Omental fat pad (tissue), 4 donors: ENCODE measurements around the gene BMP7. TPM values are rescaled to one million over a fixed set of nuclear protein-coding genes. Genes with fewer than 3 reads are reported as not detected.
"Not testable (repeated sequence)": the region's sequence is repeated elsewhere in the genome, so short reads cannot be mapped to it uniquely, and the experiment has no call there.

Source experiments
- ATAC-seq: fragments of 150-250 bp; one replicate; pipeline ENCODE4 v1.9.1; 2016; ENCODE audit warnings: mild to moderate bottlenecking, moderate library complexity; ENCODE audit not compliant: low FRiP score
- DNase-seq: peaks from one replicate; pipeline ENCODE4 v3.0.0-alpha.2; 2019; ENCODE audit warnings: low spot score
- total RNA-seq, 4 donors: library from RNA; depleted of rRNA; stranded (reverse); fragments of >200 nt; gene quantifications; one replicate each; pipeline ENCODE4 v1.1.0, GENCODE V29; 2016
- TF ChIP-seq, protein P1 (sequence below), 3 donors: fragments of 450-650 bp; IDR thresholded peaks; one replicate each; pipeline ENCODE4 v1.5.1; 2016 to 2017; ENCODE audit warnings: antibody characterized with exemption in 3 of 3, mild to moderate bottlenecking in 3 of 3, moderate library complexity in 2 of 3

BMP7 gene
- total RNA-seq, 4 donors from 2014 or later: 0.79 to 5.1 (median 1.7) TPM

DNA sequence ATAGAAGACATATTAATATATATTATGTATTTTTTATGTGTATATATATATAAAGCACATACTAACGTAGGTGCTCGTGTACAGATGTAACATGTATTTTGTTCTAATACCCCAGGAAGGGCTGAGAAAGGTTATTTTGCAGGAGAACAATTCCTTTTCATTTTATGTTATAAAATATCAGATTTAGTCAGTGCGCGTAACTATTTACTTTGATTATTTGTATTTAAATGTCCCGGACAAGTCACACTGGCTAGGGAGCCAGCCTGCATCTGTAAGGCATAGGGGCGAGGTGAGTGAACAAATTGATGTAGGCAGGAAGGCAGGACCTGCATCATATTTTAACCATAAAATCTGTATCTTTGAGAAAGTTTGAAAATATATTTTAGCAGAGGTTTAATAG, 74.1 kb downstream of the BMP7 start:
- TF ChIP-seq, protein P1, sequence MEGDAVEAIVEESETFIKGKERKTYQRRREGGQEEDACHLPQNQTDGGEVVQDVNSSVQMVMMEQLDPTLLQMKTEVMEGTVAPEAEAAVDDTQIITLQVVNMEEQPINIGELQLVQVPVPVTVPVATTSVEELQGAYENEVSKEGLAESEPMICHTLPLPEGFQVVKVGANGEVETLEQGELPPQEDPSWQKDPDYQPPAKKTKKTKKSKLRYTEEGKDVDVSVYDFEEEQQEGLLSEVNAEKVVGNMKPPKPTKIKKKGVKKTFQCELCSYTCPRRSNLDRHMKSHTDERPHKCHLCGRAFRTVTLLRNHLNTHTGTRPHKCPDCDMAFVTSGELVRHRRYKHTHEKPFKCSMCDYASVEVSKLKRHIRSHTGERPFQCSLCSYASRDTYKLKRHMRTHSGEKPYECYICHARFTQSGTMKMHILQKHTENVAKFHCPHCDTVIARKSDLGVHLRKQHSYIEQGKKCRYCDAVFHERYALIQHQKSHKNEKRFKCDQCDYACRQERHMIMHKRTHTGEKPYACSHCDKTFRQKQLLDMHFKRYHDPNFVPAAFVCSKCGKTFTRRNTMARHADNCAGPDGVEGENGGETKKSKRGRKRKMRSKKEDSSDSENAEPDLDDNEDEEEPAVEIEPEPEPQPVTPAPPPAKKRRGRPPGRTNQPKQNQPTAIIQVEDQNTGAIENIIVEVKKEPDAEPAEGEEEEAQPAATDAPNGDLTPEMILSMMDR (IDR thresholded peaks at IDR 0.05): no peak
- DNase-seq (no peak), ATAC-seq (no peak)

DNA sequence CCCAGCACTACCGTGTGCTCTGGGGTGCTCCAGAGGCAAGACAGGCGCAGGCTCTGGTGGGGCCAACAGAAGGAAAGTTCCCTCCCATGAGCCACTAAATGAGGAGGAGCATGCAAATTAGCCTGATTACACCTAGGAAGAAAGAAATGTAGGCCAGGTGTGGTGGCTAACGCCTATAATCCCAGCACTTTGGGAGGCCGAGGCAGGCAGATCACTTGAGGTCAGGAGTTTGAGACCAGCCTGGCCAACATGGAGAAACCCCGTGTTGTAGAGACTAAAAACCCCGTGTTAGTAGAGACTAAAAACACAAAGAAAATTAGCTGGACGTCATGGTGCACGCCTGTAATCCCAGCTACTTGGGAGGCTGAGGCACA, 75.2 kb downstream of the BMP7 start:
- not testable (repeated sequence) for ATAC-seq, DNase-seq

DNA sequence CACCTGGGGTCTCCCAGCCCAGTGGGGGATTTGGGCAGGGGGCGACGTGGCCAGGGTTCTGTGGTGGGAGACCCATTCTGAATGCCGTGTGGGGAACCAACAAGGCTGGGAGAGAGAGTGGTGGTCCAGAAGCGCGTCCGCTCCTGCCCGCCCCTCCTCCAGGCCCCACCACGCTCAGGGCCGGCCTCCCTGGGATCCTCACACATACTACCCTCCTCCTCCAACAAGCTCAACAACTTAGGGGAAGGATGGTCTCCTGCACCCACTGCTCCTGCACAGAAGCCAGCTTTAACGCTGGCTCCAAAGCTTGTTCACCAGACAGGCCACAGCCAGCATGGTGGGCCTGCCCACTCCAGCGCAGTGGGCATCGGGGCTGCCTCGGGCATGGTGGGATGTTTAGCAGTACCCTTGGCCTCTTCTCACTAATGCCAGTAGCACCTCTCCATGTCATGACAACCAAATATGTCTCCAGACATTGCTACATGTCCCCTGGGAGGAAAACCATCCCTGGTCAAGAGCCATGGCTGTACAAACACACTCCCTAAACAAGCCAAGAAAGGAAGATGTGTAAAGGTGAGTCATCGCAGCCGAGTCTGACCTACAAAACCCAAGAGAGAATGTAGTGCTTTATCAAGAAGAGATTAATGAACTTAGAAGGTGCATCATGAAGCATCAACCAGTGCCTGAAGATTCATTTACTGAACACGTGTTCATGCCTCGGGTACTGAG, 75.7 kb downstream of the BMP7 start:
- DNase-seq (no peak), ATAC-seq (no peak)
- TF ChIP-seq, protein P1 (IDR thresholded peaks at IDR 0.05): no peak

DNA sequence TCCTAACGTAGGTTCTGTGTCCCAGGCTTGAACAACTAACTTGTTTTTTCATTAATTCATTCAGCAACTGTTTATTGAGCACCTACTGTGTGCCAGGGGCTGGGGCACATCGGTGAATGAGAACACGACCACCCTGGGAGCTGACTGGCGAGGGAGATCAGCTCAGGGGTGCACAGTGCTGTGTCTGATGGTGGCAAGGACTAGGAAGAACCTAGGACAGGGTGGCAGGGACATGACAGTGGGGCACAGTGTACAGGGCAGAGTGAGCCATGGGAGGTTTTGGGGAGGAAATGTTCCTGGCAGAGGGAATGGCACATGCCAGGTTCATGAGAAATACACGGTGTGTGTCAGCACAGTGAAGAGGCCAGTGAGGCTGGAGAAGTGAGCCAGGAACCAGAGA, 76.7 kb downstream of the BMP7 start:
- TF ChIP-seq, protein P1 (IDR thresholded peaks at IDR 0.05): no peak
- ATAC-seq: no peak
- no peak for DNase-seq

DNA sequence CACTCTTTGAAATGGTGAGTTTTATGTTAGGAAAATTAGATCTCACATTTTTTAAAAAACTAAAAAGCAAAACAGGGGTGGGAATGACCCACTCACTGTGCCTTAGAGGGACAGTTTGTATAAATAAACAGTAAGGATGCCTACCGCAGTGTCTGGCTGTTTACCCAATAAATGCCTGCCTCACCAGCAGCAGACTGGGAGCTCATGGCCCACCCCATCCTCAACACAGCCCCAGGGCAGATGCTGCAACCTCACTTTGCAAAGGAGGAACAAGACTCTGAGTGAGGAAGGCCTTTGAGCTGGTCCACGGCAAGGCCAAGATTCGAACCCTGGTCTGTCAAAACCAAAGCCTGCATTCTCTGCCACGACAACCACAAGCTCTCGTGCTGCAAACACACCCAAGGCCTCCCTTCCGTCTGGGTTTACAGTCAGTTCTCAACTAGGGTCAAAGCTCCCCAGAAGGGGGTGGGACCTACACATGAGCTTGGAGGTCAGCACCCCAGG, 77.8 kb downstream of the BMP7 start:
- ATAC-seq (no peak), DNase-seq (no peak)
- TF ChIP-seq, protein P1 (IDR thresholded peaks at IDR 0.05): no peak

DNA sequence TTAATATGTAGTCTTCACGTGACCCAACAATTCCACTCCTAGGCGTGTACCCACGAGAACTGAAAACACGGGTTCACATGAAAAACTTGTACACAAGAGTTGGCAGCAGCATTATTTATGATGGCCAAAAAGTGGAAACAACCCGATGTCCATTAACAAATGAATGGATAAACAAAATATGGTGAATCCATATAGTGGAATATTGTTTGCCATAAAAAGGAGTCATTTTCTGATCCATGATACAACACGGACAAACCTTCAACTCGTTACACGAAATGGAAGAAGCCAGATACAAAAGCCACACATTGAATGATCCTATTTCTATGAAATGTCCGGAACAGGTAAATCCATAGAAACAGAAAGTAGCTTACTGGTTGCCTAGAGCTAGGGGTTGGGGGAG, 78.4 kb downstream of the BMP7 start:
- DNase-seq (no peak), ATAC-seq (no peak)
- TF ChIP-seq, protein P1 (IDR thresholded peaks at IDR 0.05): no peak

DNA sequence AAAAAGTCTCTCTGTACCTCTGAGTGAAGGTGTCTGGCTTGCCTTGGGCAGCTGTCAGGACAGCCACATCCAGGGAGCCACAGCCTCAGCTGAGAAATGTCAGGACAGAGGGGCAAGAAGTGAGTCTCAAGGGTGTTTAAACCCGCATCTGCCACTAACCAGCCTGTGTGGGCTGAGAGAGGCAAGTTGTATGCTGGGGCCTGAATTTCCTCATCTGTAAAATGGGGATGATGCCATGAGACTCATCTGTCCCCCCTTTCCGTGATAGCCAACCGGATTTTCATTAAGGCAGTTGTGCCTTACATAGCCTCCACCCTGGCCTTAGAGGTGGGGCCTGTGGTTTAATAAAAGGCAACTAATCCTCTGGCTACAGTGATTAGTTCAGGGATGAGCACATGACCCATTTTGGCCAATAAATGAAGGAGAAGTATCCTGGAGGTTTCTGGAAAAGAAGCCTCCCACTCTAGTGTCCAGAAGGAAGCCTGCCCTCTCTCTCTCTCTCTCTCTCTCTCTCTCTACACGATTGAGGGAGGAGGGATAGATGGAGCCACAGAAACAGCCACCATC, 79.3 kb downstream of the BMP7 start:
- DNase-seq (no peak), ATAC-seq (no peak)
- TF ChIP-seq, protein P1 (IDR thresholded peaks at IDR 0.05): no peak
